ENCODE measurements around the gene ACSF2.
A peak's percentile ranks its signal among the peaks of the same experiment; 100 is the strongest.

DNA sequence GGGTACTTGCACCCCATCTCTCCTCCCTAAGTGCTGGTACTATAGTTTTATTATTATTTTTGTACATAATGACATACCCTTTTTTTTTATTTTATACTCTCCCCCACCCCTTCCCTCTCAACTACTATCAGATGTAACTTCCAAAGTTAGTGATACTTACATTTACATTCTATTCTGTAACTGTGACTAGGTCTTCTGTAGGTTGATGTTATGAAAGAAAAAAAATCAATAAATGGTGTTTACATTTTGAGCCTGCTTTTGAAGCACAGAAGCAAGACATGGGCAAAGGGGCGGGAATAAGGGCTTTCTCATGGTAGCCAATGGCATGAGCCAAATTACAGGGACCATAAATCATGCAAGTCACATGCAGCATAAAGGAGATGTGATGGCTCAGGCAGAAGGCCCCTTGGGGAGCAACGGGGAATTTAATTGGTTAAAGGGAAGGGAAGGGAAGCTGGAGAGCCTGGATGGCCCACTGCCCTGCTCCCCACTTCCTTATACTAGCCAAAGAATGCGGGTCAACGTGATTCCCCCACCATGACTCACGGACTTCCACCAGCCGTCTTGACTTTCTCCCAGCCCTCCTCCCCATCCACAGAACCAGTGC lies 2.4 kb upstream of the ACSF2 start:
- TF ChIP-seq SNRNP70 (IDR thresholded peaks at IDR 0.05; ENCODE audit: low read depth, low read length) = no peak
- no peak for TF ChIP-seq NR3C1 (CRISPR knock-in tag; IDR thresholded peaks at IDR 0.05)
- TF ChIP-seq TEAD3 (CRISPR knock-in tag; optimal IDR thresholded peaks at IDR 0.05; ENCODE audit: borderline replicate concordance) = peak; percentile 49
- no peak for TF ChIP-seq POLR2AphosphoS5 (IDR thresholded peaks at IDR 0.05; ENCODE audit: low read depth, low read length)
- TF ChIP-seq, protein P1, sequence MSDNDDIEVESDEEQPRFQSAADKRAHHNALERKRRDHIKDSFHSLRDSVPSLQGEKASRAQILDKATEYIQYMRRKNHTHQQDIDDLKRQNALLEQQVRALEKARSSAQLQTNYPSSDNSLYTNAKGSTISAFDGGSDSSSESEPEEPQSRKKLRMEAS (IDR thresholded peaks at IDR 0.05) = peak; percentile 78
- TF ChIP-seq SMC3 (IDR thresholded peaks at IDR 0.05; ENCODE audit: low read length) = no peak; the same call in 1 of the 2 replicates
- TF ChIP-seq THYN1 (CRISPR knock-in tag; IDR thresholded peaks at IDR 0.05; ENCODE audit: borderline replicate concordance, low read depth) = no peak
- no peak; the same call in 1 of the 2 replicates for TF ChIP-seq ZFP1 (CRISPR knock-in tag; IDR thresholded peaks at IDR 0.05)
- no peak for TF ChIP-seq ZNF558 (CRISPR knock-in tag; IDR thresholded peaks at IDR 0.05; ENCODE audit: borderline replicate concordance)
- TF ChIP-seq, protein P2, sequence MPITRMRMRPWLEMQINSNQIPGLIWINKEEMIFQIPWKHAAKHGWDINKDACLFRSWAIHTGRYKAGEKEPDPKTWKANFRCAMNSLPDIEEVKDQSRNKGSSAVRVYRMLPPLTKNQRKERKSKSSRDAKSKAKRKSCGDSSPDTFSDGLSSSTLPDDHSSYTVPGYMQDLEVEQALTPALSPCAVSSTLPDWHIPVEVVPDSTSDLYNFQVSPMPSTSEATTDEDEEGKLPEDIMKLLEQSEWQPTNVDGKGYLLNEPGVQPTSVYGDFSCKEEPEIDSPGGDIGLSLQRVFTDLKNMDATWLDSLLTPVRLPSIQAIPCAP (CRISPR knock-in tag; IDR thresholded peaks at IDR 0.05; ENCODE audit: low read depth) = no peak
- TF ChIP-seq, protein P3, sequence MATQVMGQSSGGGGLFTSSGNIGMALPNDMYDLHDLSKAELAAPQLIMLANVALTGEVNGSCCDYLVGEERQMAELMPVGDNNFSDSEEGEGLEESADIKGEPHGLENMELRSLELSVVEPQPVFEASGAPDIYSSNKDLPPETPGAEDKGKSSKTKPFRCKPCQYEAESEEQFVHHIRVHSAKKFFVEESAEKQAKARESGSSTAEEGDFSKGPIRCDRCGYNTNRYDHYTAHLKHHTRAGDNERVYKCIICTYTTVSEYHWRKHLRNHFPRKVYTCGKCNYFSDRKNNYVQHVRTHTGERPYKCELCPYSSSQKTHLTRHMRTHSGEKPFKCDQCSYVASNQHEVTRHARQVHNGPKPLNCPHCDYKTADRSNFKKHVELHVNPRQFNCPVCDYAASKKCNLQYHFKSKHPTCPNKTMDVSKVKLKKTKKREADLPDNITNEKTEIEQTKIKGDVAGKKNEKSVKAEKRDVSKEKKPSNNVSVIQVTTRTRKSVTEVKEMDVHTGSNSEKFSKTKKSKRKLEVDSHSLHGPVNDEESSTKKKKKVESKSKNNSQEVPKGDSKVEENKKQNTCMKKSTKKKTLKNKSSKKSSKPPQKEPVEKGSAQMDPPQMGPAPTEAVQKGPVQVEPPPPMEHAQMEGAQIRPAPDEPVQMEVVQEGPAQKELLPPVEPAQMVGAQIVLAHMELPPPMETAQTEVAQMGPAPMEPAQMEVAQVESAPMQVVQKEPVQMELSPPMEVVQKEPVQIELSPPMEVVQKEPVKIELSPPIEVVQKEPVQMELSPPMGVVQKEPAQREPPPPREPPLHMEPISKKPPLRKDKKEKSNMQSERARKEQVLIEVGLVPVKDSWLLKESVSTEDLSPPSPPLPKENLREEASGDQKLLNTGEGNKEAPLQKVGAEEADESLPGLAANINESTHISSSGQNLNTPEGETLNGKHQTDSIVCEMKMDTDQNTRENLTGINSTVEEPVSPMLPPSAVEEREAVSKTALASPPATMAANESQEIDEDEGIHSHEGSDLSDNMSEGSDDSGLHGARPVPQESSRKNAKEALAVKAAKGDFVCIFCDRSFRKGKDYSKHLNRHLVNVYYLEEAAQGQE (IDR thresholded peaks at IDR 0.05; ENCODE audit: borderline replicate concordance in 1 of 2, low read depth in 1 of 2, low read length in 2 of 2) = no peak; a peak in 1 of 4 replicates
- TF ChIP-seq ZKSCAN1 (IDR thresholded peaks at IDR 0.05; ENCODE audit: low read length) = no peak

Measured in HepG2 (cell line).